GM10266 (cell line): ENCODE data around the gene HTR3B.
"Not testable (repeated sequence)": the region's sequence is repeated elsewhere in the genome, so short reads cannot be mapped to it uniquely, and the experiment has no call there.

Experiments used
- DNase-seq: peaks from one replicate; pipeline ENCODE4 v3.0.0; 2012; ENCODE audit errors: extremely low spot score
- TF ChIP-seq, protein P1 (sequence below): IDR thresholded peaks from 2 replicates; pipeline ENCODE4 v1.5.1; 2012; ENCODE audit warnings: mild to moderate bottlenecking, low read depth; ENCODE audit not compliant: control insufficient read depth, insufficient read depth; ENCODE audit errors: missing control alignments

The HTR3B gene

DNA sequence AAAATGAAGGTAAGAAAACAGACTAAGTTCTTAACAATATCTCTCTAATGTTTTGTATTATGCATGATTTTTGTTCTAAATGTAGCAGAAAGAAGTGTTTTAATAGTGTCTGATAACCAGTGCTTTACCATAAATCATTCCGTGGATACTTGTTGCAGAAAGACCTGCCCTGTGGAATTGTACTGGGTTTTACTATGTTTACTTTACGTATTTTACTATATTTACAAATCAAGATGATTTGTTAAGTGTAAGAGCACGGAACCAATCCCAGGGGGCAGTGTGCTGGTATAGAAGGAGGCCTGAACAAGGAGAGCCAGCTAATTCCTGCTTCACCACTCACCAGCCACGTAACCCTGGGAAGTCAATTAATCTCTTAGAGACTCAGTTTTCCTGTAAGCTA lies 1.4 kb downstream of the HTR3B start:
- DNase-seq: no peak
- TF ChIP-seq, protein P1, sequence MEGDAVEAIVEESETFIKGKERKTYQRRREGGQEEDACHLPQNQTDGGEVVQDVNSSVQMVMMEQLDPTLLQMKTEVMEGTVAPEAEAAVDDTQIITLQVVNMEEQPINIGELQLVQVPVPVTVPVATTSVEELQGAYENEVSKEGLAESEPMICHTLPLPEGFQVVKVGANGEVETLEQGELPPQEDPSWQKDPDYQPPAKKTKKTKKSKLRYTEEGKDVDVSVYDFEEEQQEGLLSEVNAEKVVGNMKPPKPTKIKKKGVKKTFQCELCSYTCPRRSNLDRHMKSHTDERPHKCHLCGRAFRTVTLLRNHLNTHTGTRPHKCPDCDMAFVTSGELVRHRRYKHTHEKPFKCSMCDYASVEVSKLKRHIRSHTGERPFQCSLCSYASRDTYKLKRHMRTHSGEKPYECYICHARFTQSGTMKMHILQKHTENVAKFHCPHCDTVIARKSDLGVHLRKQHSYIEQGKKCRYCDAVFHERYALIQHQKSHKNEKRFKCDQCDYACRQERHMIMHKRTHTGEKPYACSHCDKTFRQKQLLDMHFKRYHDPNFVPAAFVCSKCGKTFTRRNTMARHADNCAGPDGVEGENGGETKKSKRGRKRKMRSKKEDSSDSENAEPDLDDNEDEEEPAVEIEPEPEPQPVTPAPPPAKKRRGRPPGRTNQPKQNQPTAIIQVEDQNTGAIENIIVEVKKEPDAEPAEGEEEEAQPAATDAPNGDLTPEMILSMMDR: no peak

DNA sequence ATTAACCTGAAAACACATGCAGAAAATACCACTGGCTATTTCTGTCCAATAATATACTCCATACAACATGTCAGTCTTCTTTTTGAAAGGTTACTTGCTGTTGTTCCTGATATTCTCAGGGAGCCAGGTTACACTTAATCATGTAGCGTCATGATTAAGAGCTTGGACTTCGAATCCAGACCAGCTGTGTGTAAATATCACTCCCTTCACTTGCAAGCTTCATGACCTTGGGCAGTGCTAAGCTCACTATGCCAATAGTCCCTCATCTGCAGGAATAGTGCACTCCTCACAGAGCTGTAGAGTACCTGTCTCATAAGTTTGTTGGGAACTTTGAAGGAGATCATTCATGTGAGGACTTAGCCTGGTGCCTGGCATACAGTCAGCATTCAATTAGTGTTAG lies 1.9 kb downstream of the HTR3B start:
- DNase-seq: no peak
- TF ChIP-seq, protein P1: no peak

DNA sequence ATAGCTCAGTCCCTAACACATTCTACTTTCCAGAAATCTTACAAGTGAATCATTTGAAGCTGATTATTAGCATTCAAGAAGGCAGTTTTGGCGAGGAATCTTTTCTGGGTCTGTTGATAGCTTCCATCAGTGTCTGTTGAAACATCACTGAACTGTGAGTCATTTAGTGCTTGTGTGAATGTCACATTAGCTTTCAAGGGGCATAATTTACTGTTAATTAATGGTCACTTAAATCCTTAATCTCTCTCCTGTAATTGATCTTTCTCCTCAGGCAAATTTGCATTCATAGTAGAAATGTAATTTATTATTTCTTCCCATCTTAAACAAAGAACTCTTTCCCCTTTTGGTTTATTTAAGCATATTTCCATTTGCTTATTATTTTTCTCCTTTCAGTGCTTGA lies 2.6 kb downstream of the HTR3B start:
- DNase-seq: no peak
- TF ChIP-seq, protein P1: no peak

DNA sequence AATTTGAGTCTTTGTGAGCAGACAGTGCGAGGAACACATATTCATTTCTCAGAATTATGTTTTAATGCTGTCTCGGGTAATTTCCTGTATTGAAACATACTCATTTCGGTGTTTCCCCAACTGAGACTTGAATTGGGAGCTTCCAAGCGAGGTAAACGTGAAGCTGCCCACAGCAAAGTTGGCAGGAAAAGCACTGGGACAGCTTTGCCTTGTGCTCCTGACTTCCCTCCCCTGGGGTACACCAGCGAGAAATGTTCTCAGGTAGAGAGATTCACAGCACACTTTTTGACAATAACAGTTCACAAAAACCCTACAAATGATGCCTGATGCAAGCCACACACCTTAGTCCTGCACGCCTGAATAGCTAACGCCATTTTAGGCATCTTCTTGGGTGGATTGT lies 3.1 kb downstream of the HTR3B start:
- TF ChIP-seq, protein P1: no peak
- DNase-seq: no peak

DNA sequence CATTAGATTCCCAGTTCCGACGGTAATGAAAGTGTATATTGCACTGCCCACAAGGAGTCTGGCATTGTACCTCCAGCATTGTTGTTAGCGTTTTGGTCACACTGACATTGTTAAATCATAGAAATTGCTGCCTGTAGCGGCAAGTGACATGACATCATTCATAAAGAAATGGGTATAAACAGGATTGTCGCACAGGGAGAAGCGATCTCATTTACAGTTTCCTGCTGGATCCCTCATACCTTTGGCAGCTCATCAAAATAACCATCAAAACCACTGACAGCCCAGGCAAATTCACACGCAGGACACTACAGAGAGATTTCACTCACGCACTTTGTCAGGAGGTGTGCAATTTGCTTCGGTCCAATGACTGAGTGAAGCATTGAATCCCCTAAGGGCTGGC lies 3.5 kb downstream of the HTR3B start:
- no peak for DNase-seq
- TF ChIP-seq, protein P1: no peak

DNA sequence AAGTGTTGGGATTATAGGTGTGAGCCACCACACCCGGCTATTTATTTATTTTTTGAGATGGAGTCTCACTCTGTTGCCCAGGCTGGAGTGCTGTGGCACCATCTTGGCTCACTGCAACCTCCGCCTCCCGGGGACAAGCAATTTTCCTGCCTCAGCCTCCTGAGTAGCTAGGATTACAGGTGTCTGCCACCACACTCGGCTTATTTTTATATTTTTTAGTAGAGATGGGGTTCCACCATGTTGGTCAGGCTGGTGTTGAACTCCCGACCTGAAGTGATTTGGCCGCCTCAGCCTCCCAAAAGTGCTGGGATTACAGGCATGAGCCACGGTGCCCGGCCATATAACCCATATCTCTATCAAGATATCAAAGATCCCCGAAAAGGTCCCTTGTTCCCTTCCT lies 6.9 kb downstream of the HTR3B start:
- DNase-seq: not testable (repeated sequence)

DNA sequence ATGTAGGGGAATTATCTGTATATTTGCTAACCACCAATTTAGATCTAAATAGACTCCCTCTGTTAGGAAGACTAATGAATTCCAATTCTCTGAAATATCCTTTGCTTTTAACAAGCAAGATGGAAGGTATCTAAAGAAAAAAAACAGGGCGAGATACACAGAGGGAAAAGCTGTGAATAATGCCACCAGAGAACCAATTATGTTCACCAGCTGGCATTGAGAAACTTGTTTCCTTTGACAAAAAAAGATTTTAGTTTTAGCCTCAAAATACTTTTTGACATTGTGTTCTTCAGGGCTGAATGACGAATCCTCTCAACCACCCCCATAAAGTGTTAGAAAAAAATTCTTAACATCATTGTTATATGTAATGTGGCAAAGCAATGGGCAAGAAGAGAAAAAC lies 19.0 kb downstream of the HTR3B start:
- TF ChIP-seq, protein P1: no peak
- no peak for DNase-seq
